ENCODE measurements around the gene DDA1. TPM values are rescaled to one million over a fixed set of nuclear protein-coding genes. Genes with fewer than 3 reads are reported as not detected.

DDA1 gene
- total RNA-seq, 1 donor from 2014 or later, result 123 TPM

- Mint-ChIP-seq H3K36me3 (ENCODE audit: low read depth, unreplicated experiment) (peaks cover 4% of the 10 kb centered on the region), H3K27ac (ENCODE audit: unreplicated experiment) (no peak overlapping the region), H3K9me3 (ENCODE audit: unreplicated experiment) (no peaks in the 10 kb centered on the region), H3K27me3 (ENCODE audit: low read depth, unreplicated experiment) (peaks cover 3% of the 10 kb centered on the region), H3K4me3 (ENCODE audit: unreplicated experiment) (no peak overlapping the region), H3K4me1 (ENCODE audit: low read depth, unreplicated experiment) (no peaks in the 10 kb centered on the region)
- H3K4me2 ChIP-seq (ENCODE audit: low read length), result no peak overlapping the region
- H3K79me2 ChIP-seq (ENCODE audit: insufficient read depth, low read length), result no peaks in the 10 kb centered on the region
- no peak overlapping the region for H3K27ac ChIP-seq (ENCODE audit: low read depth, low read length)
- H3K9me3 ChIP-seq (ENCODE audit: insufficient read depth, low read depth, low read length), result no peaks in the 10 kb centered on the region
- no peak for DNase-seq (ENCODE audit: low read depth)
- H3K36me3 ChIP-seq (ENCODE audit: insufficient read depth, low read length), result no peaks in the 10 kb centered on the region
- FAIRE-seq, result no peak
- no peaks in the 10 kb centered on the region for H3K27me3 ChIP-seq (ENCODE audit: insufficient read depth, low read length)
- H3K9ac ChIP-seq (ENCODE audit: low read length), result no peak overlapping the region
- H4K20me1 ChIP-seq (ENCODE audit: insufficient read depth, low read length), result no peaks in the 10 kb centered on the region
- H2AFZ ChIP-seq (ENCODE audit: low read depth, low read length), result no peak overlapping the region
- peaks cover under 1% of the 10 kb centered on the region for H3K4me1 ChIP-seq (ENCODE audit: insufficient read depth, low read length)
- no peak overlapping the region for H3K4me3 ChIP-seq (ENCODE audit: insufficient read depth, low read depth, low read length)
- TF ChIP-seq CTCF (IDR thresholded peaks at IDR 0.05; ENCODE audit: insufficient read depth, low read depth, low read length) (no peak), EZH2 (IDR thresholded peaks at IDR 0.05; ENCODE audit: insufficient read depth, low read length) (no peak)
Measured at GRCh38 chr19:17286752-17287151, 22.6 kb upstream of the DDA1 start.

GRCh38 chr19:17289489-17289888, 19.9 kb upstream of the DDA1 start:
- Histone ChIP-seq H3K79me2 (ENCODE audit: insufficient read depth, low read length) (no peaks in the 10 kb centered on the region), H3K36me3 (ENCODE audit: insufficient read depth, low read length) (no peaks in the 10 kb centered on the region), H3K4me2 (ENCODE audit: low read length) (peak overlapping the region; percentile 59), H3K4me1 (ENCODE audit: insufficient read depth, low read length) (peaks cover 5% of the 10 kb centered on the region), H3K27ac (ENCODE audit: low read depth, low read length) (no peak overlapping the region), H2AFZ (ENCODE audit: low read depth, low read length) (peak overlapping the region; percentile 50), H3K9ac (ENCODE audit: low read length) (no peak overlapping the region), H3K9me3 (ENCODE audit: insufficient read depth, low read depth, low read length) (no peaks in the 10 kb centered on the region), H3K27me3 (ENCODE audit: insufficient read depth, low read length) (no peaks in the 10 kb centered on the region), H4K20me1 (ENCODE audit: insufficient read depth, low read length) (no peaks in the 10 kb centered on the region), H3K4me3 (ENCODE audit: insufficient read depth, low read depth, low read length) (no peak overlapping the region)
- no peak for TF ChIP-seq CTCF (IDR thresholded peaks at IDR 0.05; ENCODE audit: insufficient read depth, low read depth, low read length)
- TF ChIP-seq EZH2 (IDR thresholded peaks at IDR 0.05; ENCODE audit: insufficient read depth, low read length), result no peak
- Mint-ChIP-seq H3K27me3 (ENCODE audit: low read depth, unreplicated experiment) (no peaks in the 10 kb centered on the region), H3K9me3 (ENCODE audit: unreplicated experiment) (no peaks in the 10 kb centered on the region), H3K4me3 (ENCODE audit: unreplicated experiment) (no peak overlapping the region), H3K36me3 (ENCODE audit: low read depth, unreplicated experiment) (peaks cover 4% of the 10 kb centered on the region), H3K27ac (ENCODE audit: unreplicated experiment) (no peak overlapping the region), H3K4me1 (ENCODE audit: low read depth, unreplicated experiment) (no peaks in the 10 kb centered on the region)
- peak; percentile 85 for DNase-seq (ENCODE audit: low read depth)
- no peak for FAIRE-seq

- H3K27ac Mint-ChIP-seq (ENCODE audit: unreplicated experiment), result peak overlapping the region; percentile 66
- H3K36me3 ChIP-seq (ENCODE audit: insufficient read depth, low read length), result no peaks in the 10 kb centered on the region
- H3K4me1 ChIP-seq (ENCODE audit: insufficient read depth, low read length), result peaks cover 5% of the 10 kb centered on the region
- H3K9me3 Mint-ChIP-seq (ENCODE audit: unreplicated experiment), result peaks cover 1% of the 10 kb centered on the region
- no peak overlapping the region for H3K27ac ChIP-seq (ENCODE audit: low read depth, low read length)
- peaks cover 2% of the 10 kb centered on the region for H3K4me1 Mint-ChIP-seq (ENCODE audit: low read depth, unreplicated experiment)
- no peaks in the 10 kb centered on the region for H3K27me3 ChIP-seq (ENCODE audit: insufficient read depth, low read length)
- peaks cover 7% of the 10 kb centered on the region for H3K36me3 Mint-ChIP-seq (ENCODE audit: low read depth, unreplicated experiment)
- no peaks in the 10 kb centered on the region for H3K27me3 Mint-ChIP-seq (ENCODE audit: low read depth, unreplicated experiment)
- H3K9me3 ChIP-seq (ENCODE audit: insufficient read depth, low read depth, low read length), result no peaks in the 10 kb centered on the region
- no peaks in the 10 kb centered on the region for H3K79me2 ChIP-seq (ENCODE audit: insufficient read depth, low read length)
- peak; percentile 67 for DNase-seq (ENCODE audit: low read depth)
- peak overlapping the region; percentile 99 for H2AFZ ChIP-seq (ENCODE audit: low read depth, low read length)
- H4K20me1 ChIP-seq (ENCODE audit: insufficient read depth, low read length), result no peaks in the 10 kb centered on the region
- peak overlapping the region; percentile 91 for H3K4me2 ChIP-seq (ENCODE audit: low read length)
- H3K9ac ChIP-seq (ENCODE audit: low read length), result peak overlapping the region; percentile 75
- TF ChIP-seq EZH2 (IDR thresholded peaks at IDR 0.05; ENCODE audit: insufficient read depth, low read length) (no peak), CTCF (IDR thresholded peaks at IDR 0.05; ENCODE audit: insufficient read depth, low read depth, low read length) (peak; percentile 71)
- FAIRE-seq, result no peak
- peak overlapping the region; percentile 60 for H3K4me3 ChIP-seq (ENCODE audit: insufficient read depth, low read depth, low read length)
- peak overlapping the region; percentile 82 for H3K4me3 Mint-ChIP-seq (ENCODE audit: unreplicated experiment)
Measured at GRCh38 chr19:17292301-17293074, 16.9 kb upstream of the DDA1 start.
